ENCODE results near the gene SRD5A3. TPM values are rescaled to one million over a fixed set of nuclear protein-coding genes. Genes with fewer than 3 reads are reported as not detected.
A peak's percentile ranks its signal among the peaks of the same experiment; 100 is the strongest.

The SRD5A3 gene
- total and polyA plus RNA-seq, 10 of the 15 experiments (the other 5 are each of a cell fraction or from before 2014, with no cell fraction given): 1.6 to 20.4 (median 6.1) TPM

GRCh38 chr4:55399581-55399980 is 53.5 kb downstream of the SRD5A3 start:
- Histone ChIP-seq H3K4me2 (ENCODE audit: control insufficient read depth, insufficient read depth) (peak overlapping the region; percentile 82), H3K9ac (ENCODE audit: control insufficient read depth, insufficient read depth, low read length) (peak overlapping the region; percentile 15; the same call in 1 of the 2 replicates), H3K9me3 (replicated peaks; ENCODE audit: control insufficient read depth, insufficient read depth, low read length) (no peaks in the 10 kb centered on the region; the same call in 2 of the 3 replicates), H3K27me3 (replicated peaks in 1 of 2; ENCODE audit: control insufficient read depth in 2 of 2, insufficient read depth in 2 of 2, low read length in 1 of 2) (no peaks in the 10 kb centered on the region), H3K27ac (ENCODE audit: control insufficient read depth, insufficient read depth) (no peak overlapping the region), H4K20me1 (ENCODE audit: control insufficient read depth, insufficient read depth) (0 out of 2 replicates have a peak, but pooled peaks cover 2% of the 10 kb centered on the region), H3K4me3 (peak overlapping the region; percentile 88), H2AFZ (ENCODE audit: control insufficient read depth, low read depth, low read length) (no peak overlapping the region), H3K36me3 (ENCODE audit: control insufficient read depth in 2 of 2, insufficient read depth in 2 of 2, low read length in 1 of 2) (peaks cover 0 to 10% of the 10 kb centered on the region in 2 experiments; a peak in 2 of 4 replicates), H3K79me2 (ENCODE audit: control insufficient read depth, insufficient read depth, low read length) (peaks cover 74% of the 10 kb centered on the region), H3K4me1 (ENCODE audit: control insufficient read depth, insufficient read depth, low read length) (peaks cover 3% of the 10 kb centered on the region; the same call in 1 of the 2 replicates)
- in situ Hi-C loops (cut with MboI) (loop anchor here (5.0 kb wide), 1 partner anchor 148 kb away; the partner anchor contains the start of gene CLOCK), intact Hi-C loops (cut with micrococcal nuclease; ENCODE audit: unreplicated experiment) (loop anchor here (5.0 kb wide), 2 partner anchors 52 to 453 kb away; partner anchors contain the start of genes EXOC1 and SRD5A3)
- TF ChIP-seq, protein P1, sequence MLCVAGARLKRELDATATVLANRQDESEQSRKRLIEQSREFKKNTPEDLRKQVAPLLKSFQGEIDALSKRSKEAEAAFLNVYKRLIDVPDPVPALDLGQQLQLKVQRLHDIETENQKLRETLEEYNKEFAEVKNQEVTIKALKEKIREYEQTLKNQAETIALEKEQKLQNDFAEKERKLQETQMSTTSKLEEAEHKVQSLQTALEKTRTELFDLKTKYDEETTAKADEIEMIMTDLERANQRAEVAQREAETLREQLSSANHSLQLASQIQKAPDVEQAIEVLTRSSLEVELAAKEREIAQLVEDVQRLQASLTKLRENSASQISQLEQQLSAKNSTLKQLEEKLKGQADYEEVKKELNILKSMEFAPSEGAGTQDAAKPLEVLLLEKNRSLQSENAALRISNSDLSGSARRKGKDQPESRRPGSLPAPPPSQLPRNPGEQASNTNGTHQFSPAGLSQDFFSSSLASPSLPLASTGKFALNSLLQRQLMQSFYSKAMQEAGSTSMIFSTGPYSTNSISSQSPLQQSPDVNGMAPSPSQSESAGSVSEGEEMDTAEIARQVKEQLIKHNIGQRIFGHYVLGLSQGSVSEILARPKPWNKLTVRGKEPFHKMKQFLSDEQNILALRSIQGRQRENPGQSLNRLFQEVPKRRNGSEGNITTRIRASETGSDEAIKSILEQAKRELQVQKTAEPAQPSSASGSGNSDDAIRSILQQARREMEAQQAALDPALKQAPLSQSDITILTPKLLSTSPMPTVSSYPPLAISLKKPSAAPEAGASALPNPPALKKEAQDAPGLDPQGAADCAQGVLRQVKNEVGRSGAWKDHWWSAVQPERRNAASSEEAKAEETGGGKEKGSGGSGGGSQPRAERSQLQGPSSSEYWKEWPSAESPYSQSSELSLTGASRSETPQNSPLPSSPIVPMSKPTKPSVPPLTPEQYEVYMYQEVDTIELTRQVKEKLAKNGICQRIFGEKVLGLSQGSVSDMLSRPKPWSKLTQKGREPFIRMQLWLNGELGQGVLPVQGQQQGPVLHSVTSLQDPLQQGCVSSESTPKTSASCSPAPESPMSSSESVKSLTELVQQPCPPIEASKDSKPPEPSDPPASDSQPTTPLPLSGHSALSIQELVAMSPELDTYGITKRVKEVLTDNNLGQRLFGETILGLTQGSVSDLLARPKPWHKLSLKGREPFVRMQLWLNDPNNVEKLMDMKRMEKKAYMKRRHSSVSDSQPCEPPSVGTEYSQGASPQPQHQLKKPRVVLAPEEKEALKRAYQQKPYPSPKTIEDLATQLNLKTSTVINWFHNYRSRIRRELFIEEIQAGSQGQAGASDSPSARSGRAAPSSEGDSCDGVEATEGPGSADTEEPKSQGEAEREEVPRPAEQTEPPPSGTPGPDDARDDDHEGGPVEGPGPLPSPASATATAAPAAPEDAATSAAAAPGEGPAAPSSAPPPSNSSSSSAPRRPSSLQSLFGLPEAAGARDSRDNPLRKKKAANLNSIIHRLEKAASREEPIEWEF (IDR thresholded peaks at IDR 0.05; ENCODE audit: insufficient replicate concordance, low read depth, low read length): no peak
- TF ChIP-seq NFXL1 (IDR thresholded peaks at IDR 0.05; ENCODE audit: borderline replicate concordance) (no peak), SREBF2 (IDR thresholded peaks at IDR 0.05; ENCODE audit: low read length) (no peak), CHD1 (IDR thresholded peaks at IDR 0.05; ENCODE audit: low read depth, low read length) (no peak), HDAC2 (IDR thresholded peaks at IDR 0.05) (no peak), STAT1 (conservative IDR thresholded peaks at IDR 0.05) (no peak), SP1 (IDR thresholded peaks at IDR 0.05; ENCODE audit: low read depth, low read length) (no peak), NFIC (IDR thresholded peaks at IDR 0.05; ENCODE audit: low read depth, low read length) (no peak), FOXK2 (IDR thresholded peaks at IDR 0.05) (no peak), MTA2 (IDR thresholded peaks at IDR 0.05; ENCODE audit: low read depth) (no peak)
- ChIA-PET CTCF (interaction anchor here (0.6 to 8.4 kb wide), 7 partner anchors 10 to 428 kb away, joined by 3 to 75 read pairs (median 3); no protein-coding TSS in a partner anchor), RAD21 (ENCODE audit: unreplicated experiment) (interaction anchor here (6.1 kb wide), 1 partner anchor 10 kb away, joined by 41 read pairs; no protein-coding TSS in a partner anchor), POLR2A (interaction anchor here (1.6 kb wide), 1 partner anchor 145 kb away, joined by 5 read pairs; no protein-coding TSS in a partner anchor), SMC1A (ENCODE audit: uncharacterized antibody, unreplicated experiment) (interaction anchor here (0.7 to 2.7 kb wide), 4 partner anchors 10 to 53 kb away, joined by 3 to 36 read pairs (median 4); no protein-coding TSS in a partner anchor)
- DNase-seq (ENCODE audit: low read depth, low spot score) (no peak), FAIRE-seq (no peak), ATAC-seq (no peak)
- BruUV-seq (replicated peaks): no TSS peak
- WGBS (ENCODE audit: insufficient coverage, insufficient replicate concordance, low lambda C conversion rate, missing lambda C conversion rate): 100% methylated on average over 1 of the region's 1 CpG

Data from GM12878 (cell line).